ENCODE measurements around the gene CYB561D2. TPM values are rescaled to one million over a fixed set of nuclear protein-coding genes. Genes with fewer than 3 reads are reported as not detected.

Gene CYB561D2
- total and polyA plus RNA-seq, 10 of the 15 experiments (the other 5 are each of a cell fraction or from before 2014, with no cell fraction given) = 7.6 to 39.2 (median 18.8) TPM

DNA sequence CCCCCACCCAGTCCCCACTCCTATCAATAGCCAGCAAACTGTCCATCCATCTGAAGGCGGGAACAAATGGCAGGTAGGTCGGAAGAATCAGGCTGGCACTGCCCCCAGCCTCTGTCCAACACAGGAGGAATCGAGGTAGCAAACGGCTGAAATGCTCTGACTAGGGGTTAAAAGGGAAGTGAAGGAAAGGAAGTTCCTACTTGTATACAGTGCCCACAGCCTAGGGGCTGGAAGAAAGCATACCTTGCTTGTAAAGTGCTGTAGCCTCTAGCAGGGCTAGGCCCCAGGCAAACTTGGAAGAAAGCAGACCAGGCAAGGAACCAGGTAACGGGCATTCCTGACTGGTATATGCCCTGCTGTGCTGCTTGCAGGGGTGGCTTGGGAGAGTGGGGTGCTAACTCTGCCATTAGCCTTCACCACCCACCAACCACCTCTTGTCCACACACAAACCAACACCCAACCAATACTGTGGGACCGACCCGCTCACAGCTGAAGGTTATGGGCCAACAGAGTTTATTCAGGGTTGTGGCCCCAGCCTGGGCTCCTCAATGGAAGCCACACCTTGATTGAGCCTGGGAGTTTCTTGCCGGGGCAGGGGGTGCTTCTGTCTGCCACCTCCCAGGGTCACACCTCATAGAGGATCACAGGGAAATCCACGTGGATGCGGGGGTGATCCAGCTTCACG lies 25.0 kb upstream of the CYB561D2 start (continued):
- TF ChIP-seq, protein P1, sequence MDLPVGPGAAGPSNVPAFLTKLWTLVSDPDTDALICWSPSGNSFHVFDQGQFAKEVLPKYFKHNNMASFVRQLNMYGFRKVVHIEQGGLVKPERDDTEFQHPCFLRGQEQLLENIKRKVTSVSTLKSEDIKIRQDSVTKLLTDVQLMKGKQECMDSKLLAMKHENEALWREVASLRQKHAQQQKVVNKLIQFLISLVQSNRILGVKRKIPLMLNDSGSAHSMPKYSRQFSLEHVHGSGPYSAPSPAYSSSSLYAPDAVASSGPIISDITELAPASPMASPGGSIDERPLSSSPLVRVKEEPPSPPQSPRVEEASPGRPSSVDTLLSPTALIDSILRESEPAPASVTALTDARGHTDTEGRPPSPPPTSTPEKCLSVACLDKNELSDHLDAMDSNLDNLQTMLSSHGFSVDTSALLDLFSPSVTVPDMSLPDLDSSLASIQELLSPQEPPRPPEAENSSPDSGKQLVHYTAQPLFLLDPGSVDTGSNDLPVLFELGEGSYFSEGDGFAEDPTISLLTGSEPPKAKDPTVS (IDR thresholded peaks at IDR 0.05; ENCODE audit: low read depth, low read length) = no peak
- no peak for TF ChIP-seq ZBTB11 (CRISPR knock-in tag; IDR thresholded peaks at IDR 0.05)
- no peak for TF ChIP-seq REST (IDR thresholded peaks at IDR 0.05; ENCODE audit: low read depth, low read length)
- no peak for TF ChIP-seq ZBTB40 (IDR thresholded peaks at IDR 0.05; ENCODE audit: borderline replicate concordance)
- no peak for TF ChIP-seq ZSCAN29 (IDR thresholded peaks at IDR 0.05)
- TF ChIP-seq NFIC (IDR thresholded peaks at IDR 0.05; ENCODE audit: low read depth, low read length) = no peak

Data from GM12878 (cell line).